Stimulated activated CD4-positive, alpha-beta T cell treated with anti-CD3 and anti-CD28 coated beads, Interleukin-4, amount 100 ng/mL, for 4 hours (primary cell): Measurements from ENCODE around the gene TALDO1.

Experiments used
- DNase-seq, 2 experiments: peaks; one replicate each; pipeline ENCODE4 v3.0.0-alpha.2; 2020

The TALDO1 gene

GRCh38 chr11:788953-789940, 42.0 kb downstream of the TALDO1 start:
- no peak for DNase-seq

DNA sequence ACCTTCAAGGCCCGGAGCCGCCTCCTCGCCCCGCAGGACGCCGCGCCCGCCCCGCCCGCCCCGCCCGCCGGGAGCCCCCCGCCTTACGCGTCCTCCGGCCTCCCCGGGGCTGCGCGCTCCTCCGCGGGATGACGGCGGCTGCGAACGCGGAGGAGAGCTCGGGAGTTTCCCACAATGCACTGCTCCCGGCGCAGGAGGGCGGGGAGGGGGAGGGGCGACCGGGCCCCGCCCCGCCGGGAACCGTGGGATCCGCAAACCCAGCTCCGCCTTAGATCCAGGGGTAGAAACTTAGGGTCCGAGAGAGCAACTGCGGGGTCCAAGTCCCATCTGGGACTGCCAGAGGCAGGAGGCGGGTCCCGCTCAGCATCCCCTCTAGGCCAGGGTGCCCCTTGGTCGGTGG, 42.7 kb downstream of the TALDO1 start, which contains the start of gene CEND1:
TSS of gene CEND1 (minus strand) at position 148 of the 400 bp plus-strand sequence. CDS start 1,514 bp downstream, outside the sequence.
- DNase-seq = peak; percentile 26 to 58

GRCh38 chr11:790721-791564, 43.7 kb downstream of the TALDO1 start:
- no peak for DNase-seq

DNA sequence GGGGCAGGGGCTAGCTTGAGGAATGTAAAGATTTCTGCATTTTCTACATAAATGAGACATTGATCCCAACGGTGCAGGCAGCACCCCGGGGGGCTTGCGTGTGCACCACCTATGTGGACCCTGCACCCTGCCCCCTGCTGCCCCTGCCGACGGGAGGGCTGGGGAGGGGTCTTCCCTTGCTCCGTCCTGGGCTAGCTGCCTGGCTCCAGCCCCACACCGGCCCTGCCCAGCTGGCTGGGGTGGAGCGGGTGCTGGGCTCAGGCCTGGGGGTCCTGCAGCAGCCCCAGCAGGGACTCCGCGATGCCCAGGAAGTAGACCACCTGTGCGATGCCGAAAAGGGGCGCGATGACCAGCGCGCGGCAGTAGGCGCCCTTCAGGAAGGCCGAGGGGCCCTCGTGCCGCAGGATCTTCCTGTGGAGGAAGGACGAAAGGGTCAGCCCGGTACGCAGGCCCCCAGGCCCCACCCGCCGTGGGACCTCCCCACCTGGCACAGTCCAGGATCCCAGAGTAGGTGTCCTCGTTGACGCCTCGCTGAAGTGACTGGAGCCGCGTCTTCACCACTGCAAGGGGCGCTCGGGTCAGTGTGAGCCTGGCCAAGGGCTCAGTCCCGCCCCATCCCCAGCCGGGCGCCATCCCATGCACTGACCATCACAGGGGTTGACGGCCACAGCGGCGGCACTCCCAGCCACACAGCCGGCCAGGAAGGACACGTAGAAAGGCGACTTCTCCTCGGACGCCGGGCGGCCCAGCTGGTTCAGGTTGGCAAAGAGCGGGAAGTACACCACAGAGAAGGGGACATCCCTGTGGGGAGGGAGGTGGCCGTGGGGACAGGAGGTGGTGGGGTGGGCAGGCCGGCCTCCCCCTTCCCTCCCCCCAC, 44.6 kb downstream of the TALDO1 start:
- no peak for DNase-seq

- DNase-seq = no peak
Observed at GRCh38 chr11:792535-792821, 45.2 kb downstream of the TALDO1 start.

GRCh38 chr11:792873-793272, 45.6 kb downstream of the TALDO1 start:
- DNase-seq = no peak

GRCh38 chr11:793556-793955, 46.3 kb downstream of the TALDO1 start:
- no peak for DNase-seq

GRCh38 chr11:794013-794765, 46.9 kb downstream of the TALDO1 start:
- DNase-seq = no peak

- no peak for DNase-seq
Observed at GRCh38 chr11:794766-795633, 47.7 kb downstream of the TALDO1 start.

DNA sequence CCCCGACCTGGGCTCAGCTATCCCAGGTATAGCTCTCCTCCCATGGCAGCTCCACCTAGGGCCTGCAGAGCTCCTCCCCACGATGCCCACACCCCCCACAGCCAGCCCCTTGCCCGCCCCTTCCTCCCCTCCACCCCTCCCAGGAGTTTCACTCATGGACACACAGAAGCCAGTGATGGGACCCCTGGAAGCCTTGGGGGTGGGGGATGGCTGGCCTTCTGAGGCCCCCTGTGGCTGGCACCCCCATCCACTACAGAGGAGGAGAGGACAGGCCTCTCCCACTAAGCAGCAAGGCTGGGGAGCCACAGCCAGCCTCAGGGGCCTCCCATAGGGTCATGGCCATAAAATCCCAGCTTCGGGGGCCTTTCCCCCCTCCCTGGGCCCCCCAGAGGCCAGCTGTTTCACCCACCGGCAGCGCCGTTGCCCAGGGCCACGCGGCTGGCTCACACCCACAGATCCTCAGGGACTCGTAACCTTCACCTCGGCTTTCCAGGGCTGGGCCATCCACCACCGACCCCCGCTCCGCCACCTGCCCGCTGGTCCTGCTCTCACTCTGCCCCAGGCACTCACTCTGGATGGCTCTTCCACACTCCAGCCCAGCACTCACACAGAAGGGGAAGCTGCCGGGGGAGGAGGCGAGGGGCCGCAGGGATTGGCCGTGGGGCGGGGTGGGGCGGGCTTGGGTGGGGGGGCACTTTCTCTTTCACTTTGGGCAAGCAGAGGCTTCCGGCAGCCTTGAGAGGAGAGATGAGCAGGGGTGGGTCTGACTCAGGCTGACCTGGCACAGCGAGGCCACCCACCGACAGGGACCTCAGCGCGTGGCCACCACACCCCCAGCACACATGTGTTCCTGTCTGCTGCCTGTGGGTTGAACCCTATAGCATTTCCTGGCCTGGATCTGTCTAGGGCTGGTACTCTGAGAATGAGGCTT, 48.6 kb downstream of the TALDO1 start:
- DNase-seq = peak; percentile 76 to 89

GRCh38 chr11:796565-797295, 49.5 kb downstream of the TALDO1 start:
- DNase-seq = no peak

DNA sequence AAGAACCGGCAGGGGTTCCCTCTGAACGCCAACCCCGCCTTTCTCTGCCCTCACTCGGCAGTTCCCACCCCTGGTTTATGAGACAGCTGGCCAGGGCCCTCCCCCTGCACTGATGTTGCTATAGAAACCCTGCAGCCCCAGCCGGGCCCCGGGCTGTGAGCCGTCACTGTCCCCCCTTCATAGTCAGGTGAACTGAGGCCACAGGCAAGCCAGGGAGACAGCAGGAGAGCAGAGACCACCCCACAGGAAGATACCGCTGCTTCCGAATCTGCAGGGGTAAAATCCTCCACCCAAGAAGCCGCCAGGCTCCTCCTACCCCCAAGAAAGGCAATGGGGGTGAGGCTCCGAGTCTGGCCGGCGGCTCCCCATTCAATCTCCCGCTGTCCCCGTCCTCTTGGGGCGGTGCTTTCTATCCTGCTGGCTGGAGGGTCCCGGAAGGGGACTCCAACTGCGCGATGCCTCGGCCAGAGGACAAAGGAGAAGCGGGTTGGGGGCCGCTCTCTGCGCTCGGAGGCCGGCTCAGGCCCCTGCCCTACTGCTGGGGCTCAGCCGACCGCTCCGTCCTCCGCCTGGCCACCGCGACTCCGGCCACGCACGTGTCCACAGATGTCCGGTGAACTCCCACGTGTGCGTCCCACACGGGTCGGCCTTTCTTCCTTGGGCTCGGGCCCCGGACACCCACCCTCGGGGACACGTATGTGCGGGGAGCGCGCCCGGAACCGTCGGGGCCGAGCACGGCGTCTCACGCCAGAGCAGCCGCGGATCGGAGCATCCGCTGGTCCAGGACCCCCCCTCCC, 50.2 kb downstream of the TALDO1 start:
- DNase-seq = peak; percentile 69 to 71

DNA sequence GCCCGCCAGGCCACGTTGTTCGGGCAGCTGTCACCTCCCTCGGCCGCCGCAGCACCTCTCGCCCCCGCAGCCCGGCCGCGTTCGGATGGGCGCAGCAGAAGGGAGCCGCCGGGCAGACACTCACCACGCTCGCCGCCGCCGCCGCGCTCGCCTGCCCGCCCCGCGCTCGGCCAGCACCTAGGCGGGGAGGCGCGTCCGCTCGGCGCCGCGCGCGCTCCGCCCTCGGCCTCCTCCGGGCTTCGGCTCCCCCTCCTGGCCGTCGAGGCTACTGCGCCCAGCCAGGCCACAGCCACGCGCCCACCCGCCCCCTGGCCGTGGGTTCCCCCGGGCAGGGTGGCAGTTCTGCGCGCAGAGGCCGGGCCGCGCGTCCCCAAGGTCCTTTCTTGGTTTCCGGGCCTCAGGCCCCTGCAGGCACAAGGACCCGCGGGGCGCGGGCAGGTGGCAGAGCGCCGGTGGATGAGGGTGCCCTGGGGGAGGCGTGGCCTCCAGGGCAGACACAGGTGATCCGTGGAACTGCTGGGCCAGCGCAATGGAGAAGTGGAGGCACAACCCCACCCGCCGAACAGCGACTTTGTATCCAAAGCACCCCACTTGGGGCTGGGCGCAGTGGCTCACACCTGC, 50.9 kb downstream of the TALDO1 start, which contains the start of gene SLC25A22:
TSS of gene SLC25A22 (minus strand) at position 189 of the 621 bp plus-strand sequence. CDS start 3,275 bp downstream, outside the sequence.
- DNase-seq = peak; percentile 76 to 87

DNA sequence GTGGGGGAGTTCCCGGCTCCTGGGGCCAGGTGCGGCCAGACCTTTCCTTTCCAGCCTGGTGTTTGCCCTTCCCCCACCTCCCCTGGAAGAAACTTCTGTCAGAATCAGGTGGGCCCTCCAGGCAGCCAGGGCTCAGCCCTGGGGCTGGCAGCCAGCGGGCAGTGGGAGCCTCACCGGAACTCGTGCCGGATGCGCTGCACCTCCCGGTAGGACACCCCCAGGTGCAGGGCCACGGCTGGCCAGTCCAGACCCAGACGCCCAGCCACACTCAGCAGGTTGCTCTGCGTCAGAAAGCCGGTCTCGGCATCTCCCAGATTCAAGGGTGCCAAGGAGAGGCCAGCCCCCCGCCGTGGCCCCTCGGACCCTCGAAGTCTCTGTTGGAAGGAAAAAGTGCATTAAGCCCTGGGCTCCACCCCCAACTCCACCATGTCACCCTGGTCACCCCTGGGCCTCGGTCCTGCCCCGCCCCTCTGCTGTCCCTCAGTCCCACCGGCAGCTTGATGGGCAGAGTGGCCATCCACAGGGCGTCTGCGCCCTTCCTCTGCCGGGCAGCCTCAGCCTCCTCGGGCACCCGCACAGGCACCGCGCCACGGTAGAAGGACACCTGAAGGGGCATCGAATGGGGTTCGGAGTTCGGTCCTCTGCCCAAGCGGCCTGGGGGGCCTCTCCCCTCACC, 52.5 kb downstream of the TALDO1 start:
- no peak for DNase-seq

GRCh38 chr11:800473-800872, 53.2 kb downstream of the TALDO1 start:
- DNase-seq = no peak

- no peak for DNase-seq
Observed at GRCh38 chr11:801097-801780, 54.0 kb downstream of the TALDO1 start.
